GM23338 (cell line): Measurements from ENCODE around the gene VIPAS39. TPM values are rescaled to one million over a fixed set of nuclear protein-coding genes. Genes with fewer than 3 reads are reported as not detected.

Experiments
- ATAC-seq: fragments of 200-7000 bp; cut with Tn5 transposase; 3 replicates; pipeline ENCODE4 v1.9.1; 2020
- DNase-seq: peaks from one replicate; pipeline ENCODE4 v3.0.0-alpha.2; 2015; ENCODE audit warnings: low spot score
- H2AFZ ChIP-seq: fragments of 200-600 bp; sonication (generic); 2 replicates; pipeline ENCODE4 v1.8.0; 2016; ENCODE audit warnings: antibody characterized with exemption, mild to moderate bottlenecking, moderate library complexity
- H3F3A ChIP-seq: fragments of 200-600 bp; sonication (generic); replicated peaks from 2 replicates; pipeline ENCODE4 v1.8.0; 2017; ENCODE audit warnings: antibody characterized with exemption, mixed run types, low read depth
- H3K27ac ChIP-seq: fragments of 200-600 bp; sonication (generic); 2 replicates; pipeline ENCODE4 v1.6.1; 2016; ENCODE audit warnings: low read depth
- H3K27me3 ChIP-seq: fragments of 200-600 bp; sonication (generic); 2 replicates; pipeline ENCODE4 v1.8.0; 2016; ENCODE audit warnings: mild to moderate bottlenecking, mixed run types, moderate library complexity; ENCODE audit not compliant: insufficient read depth
- H3K36me3 ChIP-seq: fragments of 200-600 bp; sonication (generic); 2 replicates; pipeline ENCODE4 v1.8.0; 2016; ENCODE audit warnings: mild to moderate bottlenecking; ENCODE audit not compliant: insufficient read depth
- H3K4me1 ChIP-seq: fragments of 200-600 bp; sonication (generic); 2 replicates; pipeline ENCODE4 v1.8.0; 2016; ENCODE audit warnings: mild to moderate bottlenecking, moderate library complexity; ENCODE audit not compliant: insufficient read depth
- H3K4me2 ChIP-seq: fragments of 200-600 bp; sonication (generic); 2 replicates; pipeline ENCODE4 v1.7.1; 2017; ENCODE audit warnings: mixed run types
- H3K4me3 ChIP-seq: fragments of 200-600 bp; sonication (generic); 2 replicates; pipeline ENCODE4 v1.6.1; 2016; ENCODE audit warnings: mixed run types
- H3K79me2 ChIP-seq: fragments of 200-600 bp; sonication (generic); replicated peaks from 2 replicates; pipeline ENCODE4 v1.8.0; 2017; ENCODE audit warnings: mild to moderate bottlenecking; ENCODE audit not compliant: insufficient read depth
- H3K9me2 ChIP-seq: fragments of 200-600 bp; sonication (generic); 2 replicates; pipeline ENCODE4 v1.8.0; 2017; ENCODE audit not compliant: insufficient read depth
- H4K20me1 ChIP-seq: fragments of 200-600 bp; sonication (generic); replicated peaks from 2 replicates; pipeline ENCODE4 v1.8.0; 2017; ENCODE audit warnings: mild to moderate bottlenecking; ENCODE audit not compliant: insufficient read depth
- H3K27ac Mint-ChIP-seq: 2 replicates; pipeline ENCODE4 v1.8.0; 2020; ENCODE audit warnings: inconsistent platforms, mild to moderate bottlenecking, moderate library complexity, mixed read lengths
- H3K27me3 Mint-ChIP-seq: 3 replicates; pipeline ENCODE4 v1.8.0; 2022; ENCODE audit warnings: low read depth, mild to moderate bottlenecking, moderate library complexity, mixed read lengths, inconsistent platforms; ENCODE audit not compliant: insufficient read depth, poor library complexity
- H3K36me3 Mint-ChIP-seq: 3 replicates; pipeline ENCODE4 v1.8.0; 2021; ENCODE audit warnings: low read depth, mild to moderate bottlenecking, inconsistent platforms, moderate library complexity, mixed read lengths
- H3K4me1 Mint-ChIP-seq: 3 replicates; pipeline ENCODE4 v1.8.0; 2020; ENCODE audit warnings: mild to moderate bottlenecking, inconsistent platforms, mixed read lengths
- H3K4me3 Mint-ChIP-seq: 3 replicates; pipeline ENCODE4 v1.8.0; 2021; ENCODE audit warnings: moderate library complexity, mild to moderate bottlenecking, inconsistent platforms, mixed read lengths
- H3K9me3 Mint-ChIP-seq: 3 replicates; pipeline ENCODE4 v1.8.0; 2020; ENCODE audit warnings: moderate library complexity, mild to moderate bottlenecking, inconsistent platforms, mixed read lengths
- CTCF ChIP-seq, 2 experiments: fragments of 200-600 bp in 1 of 2; sonication (generic) in 1 of 2; conservative IDR thresholded peaks; 2 replicates each; pipeline versions ENCODE4 v1.5.1 to v1.6.1; 2016 to 2017; ENCODE audit warnings: antibody characterized with exemption in 2 of 2, low read depth in 2 of 2, mild to moderate bottlenecking in 2 of 2, moderate library complexity in 1 of 2
- ETS1 ChIP-seq: IDR thresholded peaks from 2 replicates; pipeline ENCODE4 v1.6.1; 2016; ENCODE audit warnings: antibody characterized with exemption
- EZH2 ChIP-seq: fragments of 200-600 bp; sonication (generic); IDR thresholded peaks from one replicate; pipeline ENCODE4 v1.8.0; 2017; ENCODE audit warnings: antibody characterized with exemption, mild to moderate bottlenecking, low read depth; ENCODE audit not compliant: unreplicated experiment
- EZH2phosphoT487 ChIP-seq: fragments of 200-600 bp; sonication (generic); IDR thresholded peaks from one replicate; pipeline ENCODE4 v1.8.1; 2018; ENCODE audit warnings: antibody characterized with exemption; ENCODE audit not compliant: unreplicated experiment
- JUNB ChIP-seq: IDR thresholded peaks from one replicate; pipeline ENCODE4 v1.6.1; 2016; ENCODE audit warnings: antibody characterized with exemption; ENCODE audit not compliant: unreplicated experiment
- NANOG ChIP-seq: IDR thresholded peaks from 2 replicates; pipeline ENCODE4 v1.6.1; 2016; ENCODE audit warnings: antibody characterized with exemption, borderline replicate concordance
- REST ChIP-seq: IDR thresholded peaks from one replicate; pipeline ENCODE4 v1.6.1; 2018; ENCODE audit warnings: antibody characterized with exemption; ENCODE audit not compliant: unreplicated experiment
- STAT1 ChIP-seq: IDR thresholded peaks from one replicate; pipeline ENCODE4 v1.6.1; 2016; ENCODE audit warnings: antibody characterized with exemption; ENCODE audit not compliant: unreplicated experiment
- ZNF331 ChIP-seq: fragments of 250-450 bp; sonication (Bioruptor Pico); IDR thresholded peaks from 2 replicates; pipeline ENCODE4 v1.5.0; 2020; ENCODE audit warnings: low read depth, mild to moderate bottlenecking, moderate library complexity
- polyA plus RNA-seq: library from polyadenylated mRNA; unstranded; fragments of >200 nt; fragmentation: Nextera tagmentation; extraction: Ambion mirVana; gene quantifications from 2 replicates; pipeline ENCODE4 v1.2.1, GENCODE V29; 2016
- total RNA-seq: library from RNA; depleted of rRNA; stranded (reverse); fragments of >200 nt; shearing (Covaris generic); gene quantifications from 2 replicates; pipeline ENCODE4 v1.2.3, GENCODE V29; 2014

The VIPAS39 gene
- total and polyA plus RNA-seq, 2 experiments from 2014 or later: 9.4 to 21.8 TPM

- no peak for ATAC-seq
- H3K4me1 Mint-ChIP-seq: no peaks in the 10 kb centered on the region
- no peak overlapping the region for H3K27ac Mint-ChIP-seq
- DNase-seq: no peak
- Histone ChIP-seq H3K9me2 (no peaks in the 10 kb centered on the region), H4K20me1 (peaks cover 3% of the 10 kb centered on the region; the same call in 1 of the 2 replicates), H3K79me2 (no peaks in the 10 kb centered on the region), H3K4me3 (no peak overlapping the region), H3F3A (no peaks in the 10 kb centered on the region), H3K27me3 (no peaks in the 10 kb centered on the region), H3K4me2 (no peak overlapping the region), H3K36me3 (peaks cover 3% of the 10 kb centered on the region), H2AFZ (no peak overlapping the region), H3K27ac (no peak overlapping the region), H3K4me1 (no peaks in the 10 kb centered on the region)
- peaks cover 26% of the 10 kb centered on the region; the same call in 2 of the 3 replicates for H3K36me3 Mint-ChIP-seq
- TF ChIP-seq STAT1: no peak
- no peak for TF ChIP-seq REST
- no peak for TF ChIP-seq JUNB
- no peak for TF ChIP-seq ETS1
- TF ChIP-seq ZNF331 (CRISPR knock-in tag): no peak
- TF ChIP-seq EZH2: no peak
- H3K27me3 Mint-ChIP-seq: no peaks in the 10 kb centered on the region
- no peak overlapping the region for H3K4me3 Mint-ChIP-seq
- H3K9me3 Mint-ChIP-seq: no peaks in the 10 kb centered on the region
These were observed 21.4 kb downstream of the VIPAS39 start for GRCh38 chr14:77436042-77436441.

GRCh38 chr14:77426396-77426795, 31.0 kb downstream of the VIPAS39 start:
- DNase-seq: no peak
- peaks cover 11% of the 10 kb centered on the region; the same call in 1 of the 2 replicates for H3K4me1 ChIP-seq
- Mint-ChIP-seq H3K27ac (no peak overlapping the region), H3K4me1 (peaks cover 10% of the 10 kb centered on the region), H3K27me3 (no peaks in the 10 kb centered on the region), H3K36me3 (peaks cover 44% of the 10 kb centered on the region), H3K4me3 (no peak overlapping the region), H3K9me3 (no peaks in the 10 kb centered on the region)
- no peak overlapping the region for H3K4me2 ChIP-seq
- no peaks in the 10 kb centered on the region for H3K27me3 ChIP-seq
- H3K27ac ChIP-seq: no peak overlapping the region
- no peaks in the 10 kb centered on the region for H3K9me2 ChIP-seq
- H3K4me3 ChIP-seq: no peak overlapping the region
- no peaks in the 10 kb centered on the region for H3K79me2 ChIP-seq
- no peak overlapping the region for H2AFZ ChIP-seq
- H3F3A ChIP-seq: no peaks in the 10 kb centered on the region
- H3K36me3 ChIP-seq: peaks cover 12% of the 10 kb centered on the region; the same call in 1 of the 2 replicates
- no peak for ATAC-seq
- H4K20me1 ChIP-seq: no peaks in the 10 kb centered on the region
- no peak for TF ChIP-seq STAT1
- TF ChIP-seq EZH2phosphoT487: no peak
- TF ChIP-seq NANOG: no peak
- no peak for TF ChIP-seq ETS1
- no peak for TF ChIP-seq REST
- TF ChIP-seq CTCF (conservative IDR thresholded peaks at IDR 0.05; ENCODE audit: low read depth in 2 of 2): no peak
